WERI-Rb-1 (cell line): Measurements from ENCODE around the gene CALD1.

ENCODE experiments used
- DNase-seq: peaks from one replicate; pipeline ENCODE4 v3.0.0-alpha.2; 2020
- H3K27ac ChIP-seq: fragments of 250-450 bp; sonication (Bioruptor Pico); 2 replicates; pipeline ENCODE4 v1.5.1; 2020; ENCODE audit warnings: mild to moderate bottlenecking, moderate library complexity
- H3K27me3 ChIP-seq: fragments of 250-450 bp; sonication (Bioruptor Pico); 2 replicates; pipeline ENCODE4 v1.5.1; 2021; ENCODE audit warnings: mild to moderate bottlenecking, low read depth, moderate library complexity; ENCODE audit not compliant: insufficient read depth, severe bottlenecking
- H3K36me3 ChIP-seq: fragments of 250-450 bp; sonication (Bioruptor Pico); 2 replicates; pipeline ENCODE4 v1.5.1; 2020; ENCODE audit warnings: mild to moderate bottlenecking, moderate library complexity
- H3K4me3 ChIP-seq: 2 replicates; pipeline ENCODE4 v1.5.1; 2011; ENCODE audit warnings: low read depth, mild to moderate bottlenecking, control low read depth, low read length
- H3K9me3 ChIP-seq: fragments of 250-450 bp; sonication (Bioruptor Pico); 2 replicates; pipeline ENCODE4 v1.5.1; 2021; ENCODE audit warnings: mild to moderate bottlenecking, moderate library complexity; ENCODE audit not compliant: severe bottlenecking
- TF ChIP-seq, protein P1 (sequence below): IDR thresholded peaks from 2 replicates; pipeline ENCODE4 v1.5.1; 2011; ENCODE audit warnings: low read depth, mild to moderate bottlenecking, control low read depth, inconsistent platforms, low read length

CALD1 gene

DNA sequence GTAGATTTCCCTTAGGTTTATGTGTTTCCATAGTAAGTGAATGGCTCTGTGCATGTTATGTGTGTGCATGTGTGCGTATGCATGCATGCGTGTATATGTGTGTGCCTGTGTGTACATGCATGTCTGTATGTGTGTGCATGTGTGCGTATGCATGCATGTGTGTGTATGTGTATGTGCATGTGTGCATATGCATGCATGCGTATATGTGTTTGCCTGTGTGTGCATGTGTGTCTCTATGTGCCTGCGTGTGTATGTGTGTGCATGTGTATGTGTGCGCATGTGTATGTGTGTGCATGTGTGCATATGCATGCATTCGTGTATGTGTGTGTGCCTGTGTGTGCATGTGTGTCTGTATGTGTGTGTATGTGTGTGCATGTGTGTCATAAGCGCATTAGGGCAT is 108.1 kb downstream of the CALD1 start:
- no peaks in the 10 kb centered on the region for H3K27me3 ChIP-seq
- no peaks in the 10 kb centered on the region for H3K9me3 ChIP-seq
- H3K36me3 ChIP-seq, result no peaks in the 10 kb centered on the region
- no peak overlapping the region for H3K4me3 ChIP-seq
- no peak overlapping the region for H3K27ac ChIP-seq
- TF ChIP-seq, protein P1, sequence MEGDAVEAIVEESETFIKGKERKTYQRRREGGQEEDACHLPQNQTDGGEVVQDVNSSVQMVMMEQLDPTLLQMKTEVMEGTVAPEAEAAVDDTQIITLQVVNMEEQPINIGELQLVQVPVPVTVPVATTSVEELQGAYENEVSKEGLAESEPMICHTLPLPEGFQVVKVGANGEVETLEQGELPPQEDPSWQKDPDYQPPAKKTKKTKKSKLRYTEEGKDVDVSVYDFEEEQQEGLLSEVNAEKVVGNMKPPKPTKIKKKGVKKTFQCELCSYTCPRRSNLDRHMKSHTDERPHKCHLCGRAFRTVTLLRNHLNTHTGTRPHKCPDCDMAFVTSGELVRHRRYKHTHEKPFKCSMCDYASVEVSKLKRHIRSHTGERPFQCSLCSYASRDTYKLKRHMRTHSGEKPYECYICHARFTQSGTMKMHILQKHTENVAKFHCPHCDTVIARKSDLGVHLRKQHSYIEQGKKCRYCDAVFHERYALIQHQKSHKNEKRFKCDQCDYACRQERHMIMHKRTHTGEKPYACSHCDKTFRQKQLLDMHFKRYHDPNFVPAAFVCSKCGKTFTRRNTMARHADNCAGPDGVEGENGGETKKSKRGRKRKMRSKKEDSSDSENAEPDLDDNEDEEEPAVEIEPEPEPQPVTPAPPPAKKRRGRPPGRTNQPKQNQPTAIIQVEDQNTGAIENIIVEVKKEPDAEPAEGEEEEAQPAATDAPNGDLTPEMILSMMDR, result no peak
- no peak for DNase-seq

DNA sequence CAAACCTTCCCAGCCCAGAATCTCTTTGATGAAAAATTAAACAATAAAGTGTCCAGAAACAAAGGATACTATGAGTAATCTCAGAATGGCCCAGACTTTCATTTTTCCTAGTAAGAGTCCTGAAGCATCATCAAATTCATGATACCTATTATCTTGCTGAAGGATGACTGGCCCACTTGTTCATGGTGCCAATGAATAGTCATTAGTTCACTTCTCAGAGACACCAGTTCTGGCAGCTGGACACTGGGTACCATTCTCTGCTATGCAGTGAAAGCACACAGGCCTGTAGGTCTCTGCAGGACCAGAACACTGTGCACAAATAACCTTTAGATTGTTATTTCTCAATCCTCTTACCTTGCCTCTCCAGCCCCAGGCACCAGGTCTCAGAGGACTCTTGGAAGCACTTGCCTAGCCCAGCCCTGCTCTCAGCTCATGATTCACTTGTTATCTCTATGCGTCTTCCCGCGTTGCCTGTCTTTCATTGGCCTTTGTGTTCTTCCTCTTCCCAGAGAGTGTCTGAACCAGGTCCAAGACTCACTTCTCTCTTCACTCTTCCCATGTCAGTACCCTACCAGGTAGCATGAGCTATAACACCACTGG is 108.8 kb downstream of the CALD1 start:
- Histone ChIP-seq H3K27ac (no peak overlapping the region), H3K4me3 (no peak overlapping the region), H3K36me3 (no peaks in the 10 kb centered on the region), H3K9me3 (no peaks in the 10 kb centered on the region), H3K27me3 (no peaks in the 10 kb centered on the region)
- TF ChIP-seq, protein P1, result no peak
- DNase-seq, result no peak

DNA sequence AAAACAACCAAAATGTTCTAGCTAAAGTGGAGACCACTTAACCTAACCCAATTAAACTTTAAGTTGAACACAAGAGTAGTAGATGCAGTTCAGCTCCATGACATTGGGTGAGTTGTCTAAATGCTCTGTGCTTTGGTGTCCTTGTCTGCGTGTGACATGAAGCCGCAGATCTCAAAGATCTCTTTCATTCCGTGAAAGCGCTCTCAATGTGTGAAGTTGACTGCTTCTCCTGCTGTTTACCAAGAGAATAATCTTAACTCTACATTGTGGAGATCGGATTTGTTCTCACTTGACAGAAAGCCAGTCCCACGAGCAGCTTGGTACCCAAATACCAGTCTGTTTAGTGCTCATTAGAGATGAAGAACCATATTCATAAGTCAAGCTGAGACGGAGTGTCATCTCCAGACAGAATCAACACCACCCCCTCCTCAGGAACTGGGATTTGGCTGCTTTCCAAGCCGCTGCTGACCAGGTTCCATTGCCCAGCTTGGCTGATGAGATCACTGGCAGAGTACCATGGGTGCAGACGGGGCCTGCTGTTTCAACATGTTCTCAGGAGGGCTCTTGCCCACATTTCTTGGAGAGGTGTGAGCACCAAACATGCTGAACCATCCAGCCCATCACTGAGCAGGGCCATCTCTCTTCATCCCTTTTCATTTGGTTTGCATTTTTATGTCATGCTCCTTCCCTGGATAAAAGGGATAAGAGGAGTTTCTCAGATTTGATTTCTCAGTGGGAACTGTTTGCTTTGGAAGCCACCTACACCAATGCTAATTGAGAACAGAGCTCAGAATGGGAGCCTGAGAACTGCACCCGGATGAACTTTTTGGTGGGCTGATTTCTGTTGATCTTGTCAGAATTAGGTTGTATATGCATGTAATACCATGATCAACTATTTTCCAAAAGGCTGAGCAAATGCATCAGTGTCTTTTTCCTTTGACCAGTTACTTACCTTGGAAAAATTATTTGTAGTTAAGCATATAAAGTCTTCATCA is 111.1 kb downstream of the CALD1 start:
- Histone ChIP-seq H3K36me3 (no peaks in the 10 kb centered on the region), H3K27ac (no peak overlapping the region), H3K4me3 (peak overlapping the region; percentile 50), H3K9me3 (no peaks in the 10 kb centered on the region), H3K27me3 (no peaks in the 10 kb centered on the region)
- TF ChIP-seq, protein P1, result no peak
- no peak for DNase-seq

DNA sequence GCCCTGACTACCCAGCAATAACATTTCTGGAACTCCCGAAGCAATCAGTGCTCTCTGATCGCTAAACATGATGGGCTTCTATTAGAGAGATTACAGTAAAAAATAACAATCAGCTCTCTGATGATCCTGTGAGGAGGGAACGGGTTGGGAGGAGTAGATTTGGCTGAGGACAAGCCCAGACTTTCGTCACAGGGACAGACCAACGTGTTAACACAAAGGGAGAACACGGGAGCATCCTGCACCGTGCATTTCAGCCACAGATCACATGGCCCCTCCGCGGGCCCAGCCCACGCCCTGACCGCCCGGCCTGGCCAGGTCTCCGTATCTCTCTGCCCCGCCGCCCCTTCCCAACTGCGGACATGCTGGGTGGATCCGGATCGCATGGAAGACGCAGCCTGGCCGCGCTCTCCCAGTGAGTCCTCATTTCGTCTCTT is 111.8 kb downstream of the CALD1 start:
- TF ChIP-seq, protein P1, result no peak
- H3K36me3 ChIP-seq, result no peaks in the 10 kb centered on the region
- peak; percentile 72 for DNase-seq
- H3K4me3 ChIP-seq, result peak overlapping the region; percentile 50
- no peaks in the 10 kb centered on the region for H3K27me3 ChIP-seq
- peak overlapping the region; percentile 16 for H3K27ac ChIP-seq
- H3K9me3 ChIP-seq, result peaks cover 5% of the 10 kb centered on the region

DNA sequence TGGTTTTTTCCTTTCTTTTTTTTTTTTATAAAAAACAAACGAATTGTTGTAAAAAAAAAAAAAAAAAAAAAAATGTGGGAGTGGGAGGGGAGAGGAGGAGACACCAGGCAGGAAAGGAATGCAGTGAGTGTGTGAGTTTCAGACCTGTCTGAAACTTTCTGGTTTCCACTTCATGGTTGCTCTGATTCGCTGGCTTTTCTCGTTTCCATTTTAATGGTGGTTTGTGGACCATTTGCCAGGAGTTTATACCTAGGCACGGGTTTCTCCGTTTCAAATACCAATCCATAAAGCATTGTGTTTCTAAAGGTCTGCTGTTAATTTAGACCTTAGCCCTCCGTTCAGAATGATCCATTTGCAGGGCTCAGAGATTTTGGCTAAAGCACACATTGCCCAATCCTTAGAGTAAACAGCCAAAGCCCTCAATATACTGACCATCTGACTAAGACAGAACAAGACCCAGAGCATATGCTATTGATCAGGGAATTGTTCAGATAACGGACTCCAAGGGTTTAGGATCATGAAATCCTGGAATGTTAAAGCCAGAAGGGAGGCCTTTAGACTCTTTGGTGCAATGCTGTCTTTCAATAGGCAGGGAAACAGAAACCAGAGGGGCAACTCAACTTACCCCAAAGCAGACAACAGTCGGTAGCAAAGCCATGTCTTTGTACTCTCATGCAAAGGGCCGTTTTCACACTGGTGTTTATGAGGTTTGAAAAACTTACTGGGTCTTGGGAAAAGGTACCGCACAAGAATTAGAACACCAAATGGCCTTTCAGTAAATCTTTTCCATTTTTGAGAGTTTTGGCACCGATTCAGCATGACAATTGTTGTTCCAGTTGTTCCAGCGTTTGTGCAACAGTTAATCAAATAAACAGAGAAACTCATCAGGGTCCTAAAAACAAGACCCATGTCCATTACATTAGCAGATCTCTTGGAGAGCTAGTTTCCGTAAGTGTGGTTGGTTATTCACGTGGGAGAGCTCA is 112.6 kb downstream of the CALD1 start:
- Histone ChIP-seq H3K36me3 (no peaks in the 10 kb centered on the region), H3K9me3 (peaks cover 11% of the 10 kb centered on the region), H3K4me3 (peak overlapping the region; percentile 50), H3K27me3 (no peaks in the 10 kb centered on the region), H3K27ac (peak overlapping the region; percentile 16; the same call in 1 of the 2 replicates)
- no peak for DNase-seq
- TF ChIP-seq, protein P1, result no peak
